Measurements from ENCODE around the gene KIAA1328. TPM values are rescaled to one million over a fixed set of nuclear protein-coding genes. Genes with fewer than 3 reads are reported as not detected.
A peak's percentile ranks its signal among the peaks of the same experiment; 100 is the strongest.

KIAA1328 gene
- total RNA-seq, 1 donor from 2014 or later = 5.1 TPM

DNA sequence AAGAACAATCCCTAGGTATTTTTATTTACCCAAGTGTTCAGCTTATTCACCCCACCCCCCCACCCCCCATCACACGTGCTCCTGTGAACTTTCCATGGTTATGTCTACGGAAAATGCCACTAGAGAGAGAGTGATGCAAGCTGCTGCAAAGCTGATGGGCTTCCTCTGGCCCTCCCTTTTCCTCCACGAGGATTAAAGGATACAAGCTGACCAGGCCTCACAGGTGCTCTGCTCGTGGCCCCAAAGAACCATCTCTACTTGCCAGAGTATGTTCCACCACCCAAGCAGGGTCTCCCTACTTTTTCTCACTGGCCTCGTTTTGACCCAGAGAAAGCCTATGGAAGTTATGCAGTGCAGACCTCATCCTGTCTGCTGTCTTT is 394.1 kb downstream of the KIAA1328 start:
- ATAC-seq = no peak

DNA sequence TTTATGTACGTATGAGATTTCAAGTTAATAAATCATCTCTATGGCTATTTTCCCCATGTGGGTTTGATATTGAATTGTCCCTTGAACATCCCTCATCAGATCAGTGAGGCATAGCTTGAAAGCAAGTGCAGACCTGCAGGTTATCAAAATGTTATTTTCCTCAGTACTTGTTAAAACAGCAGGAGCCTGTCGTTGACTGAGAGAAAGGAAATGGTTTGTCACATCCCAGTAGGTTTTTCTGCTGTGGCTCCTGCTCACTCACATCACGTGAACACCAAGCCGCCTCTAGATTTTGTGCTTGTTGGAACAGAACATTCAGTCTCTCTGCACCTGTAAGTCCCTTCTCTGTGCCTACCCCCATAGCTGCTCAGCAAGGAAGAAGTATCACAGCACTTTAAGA is 396.4 kb downstream of the KIAA1328 start:
- no peak for ATAC-seq

DNA sequence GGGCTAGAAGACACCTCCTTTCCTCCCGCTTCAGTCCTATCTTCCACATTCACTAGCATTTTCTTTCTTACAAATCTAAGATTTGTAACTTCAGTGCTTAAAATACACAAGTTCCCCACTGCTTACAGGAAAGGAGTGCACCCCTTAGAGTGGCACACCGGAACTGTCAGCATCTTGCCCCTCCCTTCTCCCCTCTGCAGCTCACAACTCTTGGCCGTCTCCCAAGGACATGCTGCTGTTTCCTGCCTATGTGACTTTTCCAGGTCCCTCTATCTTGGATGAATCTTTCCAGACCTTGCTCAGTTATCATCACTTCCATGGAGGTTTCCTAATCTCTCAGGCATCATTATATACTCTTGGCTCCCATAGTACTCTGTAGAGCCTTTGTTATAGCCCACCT is 401.8 kb downstream of the KIAA1328 start:
- ATAC-seq = no peak

DNA sequence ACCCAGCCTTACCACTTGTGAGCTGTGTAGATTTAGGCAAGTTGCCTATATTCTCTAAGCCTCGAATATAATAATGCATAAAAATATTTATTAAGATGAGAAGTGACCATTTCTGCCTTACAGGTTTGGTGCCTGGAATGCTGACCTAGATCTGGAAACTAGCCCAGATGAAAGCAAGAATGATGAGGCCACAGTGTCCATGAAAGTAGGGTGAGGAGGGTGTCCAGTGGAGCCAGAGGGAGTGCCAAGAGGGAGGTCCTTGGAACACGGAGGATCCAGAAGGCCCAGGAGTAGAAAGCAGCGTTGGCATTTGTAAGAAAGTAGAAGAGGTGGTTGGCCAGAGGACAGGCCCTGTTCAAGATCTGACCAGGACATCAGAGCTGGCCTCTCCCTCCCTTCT is 402.3 kb downstream of the KIAA1328 start:
- ATAC-seq = no peak

DNA sequence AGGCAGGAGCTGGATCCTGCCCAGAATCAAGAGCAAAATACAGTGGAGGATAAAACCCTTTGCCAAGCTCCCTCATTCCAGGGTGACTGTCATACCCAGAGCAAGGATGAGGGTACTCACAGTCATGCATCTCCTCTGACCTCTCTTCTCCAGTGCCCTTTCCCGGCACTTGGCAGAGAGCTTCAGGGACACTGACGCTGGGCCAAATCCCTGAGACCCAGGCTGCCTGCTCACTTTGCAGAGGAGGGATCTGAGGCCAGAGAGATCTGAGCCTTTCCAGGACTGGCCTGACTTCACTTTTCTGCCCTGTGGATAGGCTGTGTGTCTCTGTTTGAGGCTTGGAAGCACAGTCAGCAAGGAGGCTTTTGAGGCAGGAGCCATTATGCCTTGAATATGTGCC is 406.7 kb downstream of the KIAA1328 start:
- no peak for ATAC-seq

DNA sequence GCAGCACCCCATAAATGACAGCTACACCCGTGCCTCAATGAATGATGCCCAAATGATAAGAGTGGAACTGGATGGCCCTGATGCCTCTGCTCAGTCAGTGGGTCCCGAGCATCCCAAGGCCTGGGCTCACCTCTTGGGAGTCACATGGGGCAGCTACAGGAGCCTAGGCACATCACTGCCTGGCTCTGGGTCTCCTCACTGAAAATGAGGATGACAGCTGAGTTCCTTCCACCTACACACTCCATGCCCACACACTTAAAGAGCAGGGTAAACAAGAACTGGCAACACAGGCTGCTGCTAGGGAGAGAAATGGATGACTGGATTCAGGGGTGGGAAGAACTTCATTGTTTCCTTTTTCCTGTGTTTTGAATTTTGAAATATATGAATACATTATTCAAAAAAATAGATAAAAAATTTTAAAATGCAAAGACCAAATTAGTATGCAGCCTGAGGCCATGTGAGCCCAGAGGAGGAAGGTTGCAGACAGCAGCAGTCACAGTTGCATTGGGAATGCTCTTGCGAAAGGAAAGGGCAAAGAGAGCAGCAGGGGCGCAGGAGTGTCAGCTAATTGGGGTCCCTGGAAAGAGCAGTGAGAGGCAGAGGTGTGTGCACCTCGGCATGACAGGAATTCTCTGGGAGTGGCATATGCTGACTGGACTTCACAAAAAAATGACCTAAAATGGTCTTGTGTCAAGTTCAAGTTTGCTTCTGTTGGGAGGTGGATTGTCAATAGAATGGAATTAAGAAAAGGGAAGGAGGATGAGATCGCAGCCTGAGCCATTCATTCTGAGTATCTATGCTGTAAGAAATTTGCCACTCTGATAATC is 409.6 kb downstream of the KIAA1328 start:
- ATAC-seq = no peak

DNA sequence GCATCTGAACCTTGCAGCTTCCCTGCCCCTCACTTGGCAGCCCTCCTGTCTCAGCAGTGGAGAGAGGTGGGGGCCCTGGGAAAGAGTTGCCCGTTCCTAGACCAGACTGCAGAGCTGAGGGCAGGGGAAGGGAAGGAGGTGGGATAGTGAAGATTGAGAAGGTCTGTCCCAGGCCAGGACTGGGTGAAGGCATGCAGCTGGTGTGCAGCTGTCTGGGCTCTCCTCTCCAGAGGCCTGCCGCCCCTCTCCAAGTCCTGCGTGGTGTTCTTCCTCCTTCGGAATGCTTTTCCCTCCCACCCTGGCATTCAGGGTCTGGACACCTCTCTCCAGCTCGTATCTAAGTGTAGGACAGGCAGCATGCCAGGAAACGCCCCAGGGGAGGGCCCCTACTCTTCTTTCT is 413.2 kb downstream of the KIAA1328 start:
- ATAC-seq = no peak

DNA sequence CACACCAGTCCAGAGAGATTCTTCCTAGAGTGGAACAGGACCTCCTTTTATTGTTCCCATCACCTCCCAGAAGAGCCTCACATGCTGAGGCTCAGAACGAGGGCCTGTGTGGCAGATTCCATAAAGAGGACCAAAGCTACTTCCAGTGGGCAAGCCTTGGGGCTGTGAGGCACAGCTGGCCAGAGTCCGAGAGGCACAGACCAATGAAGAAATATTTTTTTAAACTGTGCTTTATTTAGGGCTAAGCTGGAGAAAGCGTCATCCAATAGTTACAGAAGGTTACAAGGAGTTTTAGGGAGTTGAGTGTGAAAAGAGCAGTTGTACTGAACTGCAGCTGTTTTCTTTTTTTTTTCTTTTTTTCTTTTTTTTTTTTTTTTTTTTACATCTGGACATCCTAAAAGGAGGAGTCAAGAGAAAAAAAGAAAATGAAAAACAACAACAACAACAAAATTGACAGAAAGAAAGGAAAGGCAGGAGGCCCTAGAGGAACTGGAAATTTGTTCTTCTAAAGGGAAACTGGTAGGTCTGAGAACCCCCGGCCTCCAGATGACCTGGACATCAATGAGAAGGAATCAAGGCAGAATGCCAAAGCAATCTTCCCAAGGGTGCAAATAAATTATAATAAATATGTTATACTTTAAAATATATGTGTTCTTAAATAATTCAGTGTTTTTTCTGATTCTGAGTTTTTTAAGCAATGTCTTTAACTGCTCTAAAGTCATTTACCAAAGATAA is 414.1 kb downstream of the KIAA1328 start:
- ATAC-seq = no peak

DNA sequence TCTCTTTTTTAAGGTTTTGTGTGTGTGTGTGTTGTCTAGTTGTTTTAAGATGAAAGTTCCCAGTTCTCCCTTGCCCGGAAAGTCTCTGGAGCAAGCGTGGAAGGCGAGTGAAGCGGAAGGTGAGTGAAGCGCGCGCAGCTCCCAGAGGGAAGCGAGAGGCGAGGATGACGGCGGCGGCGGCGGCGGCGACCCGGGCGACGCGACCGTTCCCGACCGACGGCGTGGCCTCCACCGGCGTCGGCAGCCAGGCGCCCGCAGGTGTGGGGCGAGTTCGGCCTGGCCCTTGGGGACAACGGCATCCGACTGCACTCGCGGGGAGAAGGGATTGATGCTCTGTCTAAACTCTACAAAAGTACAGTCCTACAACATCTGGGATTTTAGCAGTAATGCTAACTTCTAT is 414.8 kb downstream of the KIAA1328 start:
- no peak for ATAC-seq

DNA sequence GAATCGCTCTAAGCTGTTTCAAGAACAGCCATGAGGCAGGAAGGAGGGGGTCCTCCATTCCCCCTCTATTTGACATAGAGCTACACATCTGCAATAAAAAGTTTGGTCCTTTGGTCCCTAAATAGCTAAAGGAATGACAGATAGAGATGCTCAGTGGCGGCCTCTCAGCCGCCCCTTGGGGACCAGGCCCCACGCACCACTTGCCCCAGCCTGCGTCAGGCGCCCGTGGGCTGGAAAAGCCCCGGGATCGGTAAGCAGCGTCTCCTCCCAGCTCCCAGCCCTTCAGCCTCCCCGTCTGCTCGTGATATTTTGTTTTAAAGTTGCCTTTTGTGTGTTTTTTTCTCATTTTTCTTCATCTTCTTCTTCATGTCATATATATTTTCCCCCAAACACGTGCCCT is 415.7 kb downstream of the KIAA1328 start:
- ATAC-seq = no peak

DNA sequence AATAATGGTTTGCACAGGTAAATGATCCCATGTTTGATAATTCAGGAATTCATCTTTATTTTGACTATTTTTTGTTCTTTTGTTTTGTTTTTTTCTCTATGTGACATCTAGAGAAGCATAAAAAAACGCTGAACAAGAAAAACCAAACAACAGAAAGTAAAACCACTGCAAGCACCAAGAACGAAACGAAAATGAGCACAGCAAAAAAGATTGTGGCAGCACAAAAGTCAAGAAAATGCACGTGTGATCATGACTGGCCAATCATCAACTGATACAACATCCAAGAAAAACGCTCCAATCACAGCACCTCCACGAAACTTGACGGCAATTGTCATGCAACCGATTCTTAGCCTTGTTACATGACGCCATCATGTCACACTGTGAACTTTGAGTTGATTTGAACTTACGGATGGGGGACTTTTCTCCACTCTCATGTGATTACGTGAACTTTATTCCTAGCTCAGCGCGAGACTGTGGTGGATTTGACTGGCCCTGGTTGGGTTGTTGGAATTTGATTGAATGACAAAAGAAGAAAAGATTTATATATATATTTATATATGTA is 417.9 kb downstream of the KIAA1328 start:
- no peak for ATAC-seq

DNA sequence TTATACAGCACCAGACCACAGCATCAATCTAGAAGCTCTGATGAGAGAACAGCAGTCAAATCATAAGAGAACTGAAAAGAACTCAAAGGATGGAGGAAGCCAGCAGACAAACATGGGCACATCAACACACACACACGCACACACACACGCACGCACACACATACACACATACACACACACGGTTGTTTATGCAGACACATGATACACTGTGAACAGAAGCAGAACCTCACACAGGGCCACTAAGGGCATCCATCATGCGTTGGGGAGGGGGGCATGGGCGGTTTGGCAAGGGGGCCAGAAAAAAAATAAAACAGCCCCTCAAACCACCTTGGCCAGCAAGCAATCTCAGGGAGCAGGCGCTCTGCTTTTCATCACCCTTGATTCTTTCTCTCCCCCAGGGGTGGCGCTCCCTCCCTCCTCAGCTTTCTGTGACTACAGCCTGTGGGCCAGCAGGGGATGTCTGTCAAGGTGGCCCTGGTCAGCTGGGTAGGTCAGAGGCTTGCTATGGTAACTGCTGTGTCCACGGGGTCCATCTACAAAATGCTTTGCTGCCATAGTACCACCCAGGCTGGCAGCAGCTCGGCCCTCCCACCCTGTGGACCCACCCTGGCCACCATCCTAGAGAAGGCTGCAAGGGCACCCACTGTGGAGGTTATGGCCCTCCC is 418.7 kb downstream of the KIAA1328 start:
- ATAC-seq = no peak

DNA sequence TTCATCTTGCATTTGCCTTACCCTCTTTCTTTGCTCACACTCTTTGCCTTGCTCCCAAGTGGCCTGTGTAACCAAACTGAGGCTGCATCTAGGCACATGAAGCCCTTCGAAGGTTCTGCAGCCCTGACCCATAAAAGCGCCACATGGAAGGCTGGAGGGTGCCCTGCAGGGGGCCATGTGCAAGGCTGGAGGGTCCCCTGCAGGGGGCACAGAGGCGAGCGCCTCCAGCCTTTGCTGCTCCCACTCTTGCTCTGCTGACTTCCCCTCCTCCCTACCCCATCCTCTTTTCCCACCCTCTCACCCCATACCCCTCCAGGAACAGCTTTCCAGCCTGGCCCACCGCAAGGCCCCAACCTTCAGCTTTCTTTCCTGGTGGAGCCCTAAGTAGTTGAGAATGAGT is 419.4 kb downstream of the KIAA1328 start:
- ATAC-seq = no peak

DNA sequence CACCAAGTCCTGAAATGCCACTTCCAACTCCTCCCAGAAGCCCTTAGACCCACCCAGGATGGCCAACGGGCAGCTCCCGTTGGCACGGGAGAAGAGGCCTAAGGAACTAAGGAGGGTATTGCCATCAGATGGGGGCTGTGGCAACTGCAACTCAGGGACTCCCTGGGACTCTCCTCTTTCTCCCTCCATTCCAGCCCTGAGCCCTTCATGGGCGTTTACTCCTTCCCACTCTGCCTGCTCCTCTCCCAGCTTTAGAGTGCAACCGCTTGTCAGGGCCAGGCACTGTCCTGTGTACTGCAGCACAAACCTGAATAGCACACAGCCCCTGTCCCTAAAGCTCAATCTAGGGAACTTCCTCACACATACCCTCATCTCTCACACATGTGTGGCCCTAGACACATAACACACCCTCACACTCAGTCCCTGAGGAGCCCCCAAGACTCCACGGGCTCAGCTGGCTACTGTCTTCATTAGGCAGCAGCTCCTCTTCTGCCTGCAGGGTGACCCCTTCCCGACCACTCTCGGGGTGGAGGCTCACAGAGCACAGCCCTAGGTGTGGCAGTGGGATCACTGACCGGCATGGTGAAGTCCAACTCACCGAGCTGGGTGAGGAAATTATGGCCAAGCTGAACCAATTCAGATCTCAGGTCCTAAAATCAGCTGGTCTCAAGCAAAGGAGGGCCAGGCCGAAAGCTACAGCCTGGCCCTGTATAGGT is 420.4 kb downstream of the KIAA1328 start:
- no peak for ATAC-seq

DNA sequence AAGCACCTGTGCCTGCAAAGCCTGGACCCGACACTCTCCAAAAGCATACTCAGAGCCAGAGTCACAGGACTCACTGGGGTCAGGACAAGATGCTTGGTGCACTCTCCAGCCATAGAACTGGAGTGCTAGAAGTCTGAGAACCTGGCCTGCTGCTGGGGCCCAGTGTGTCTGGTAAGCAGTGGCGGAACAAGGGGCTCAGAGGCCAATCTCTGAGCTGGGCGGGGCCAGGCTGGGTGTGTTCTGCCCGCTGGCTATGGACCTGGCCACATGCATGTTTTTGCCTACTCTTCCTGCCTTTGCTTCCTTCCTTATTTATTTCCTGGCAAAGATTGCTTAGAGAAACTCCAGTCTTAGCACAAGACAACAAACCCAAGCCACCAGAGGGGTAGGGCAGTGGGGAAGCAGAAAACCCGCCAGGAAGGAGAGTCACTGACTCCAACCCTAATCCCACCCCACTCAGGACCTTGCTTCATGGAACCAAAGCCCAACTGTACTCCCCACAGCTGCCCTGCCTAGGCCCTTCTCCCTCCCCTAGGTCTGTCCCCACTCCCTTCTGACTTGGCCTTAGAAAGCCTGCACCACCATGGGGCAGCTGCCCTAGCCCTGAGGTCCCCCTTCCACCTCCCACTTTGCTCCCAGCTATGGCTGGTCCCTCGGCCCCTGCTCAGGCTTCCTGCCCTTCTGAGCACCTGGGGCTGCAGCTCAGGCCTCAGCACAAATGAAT is 421.1 kb downstream of the KIAA1328 start:
- ATAC-seq = no peak

DNA sequence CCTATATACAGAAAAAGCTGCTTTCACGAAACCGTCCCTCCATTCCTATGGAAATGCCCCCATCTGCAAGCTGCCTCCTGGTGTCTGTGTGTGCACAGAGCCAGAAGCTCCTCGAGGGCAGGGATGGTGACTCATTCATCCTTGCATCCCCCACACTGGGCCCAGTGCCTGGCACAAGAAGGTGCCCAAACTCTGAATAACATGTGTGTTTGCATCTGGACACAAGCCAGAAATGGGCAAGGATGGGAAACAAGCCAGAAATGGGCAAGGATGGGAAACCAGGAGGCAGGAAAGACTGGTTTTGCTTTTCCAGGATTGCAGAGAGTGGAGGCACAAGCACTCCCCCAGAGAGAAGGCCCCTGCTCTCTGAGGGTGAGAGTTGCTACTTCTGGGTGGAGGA is 422.8 kb downstream of the KIAA1328 start:
- ATAC-seq = peak; percentile 57

DNA sequence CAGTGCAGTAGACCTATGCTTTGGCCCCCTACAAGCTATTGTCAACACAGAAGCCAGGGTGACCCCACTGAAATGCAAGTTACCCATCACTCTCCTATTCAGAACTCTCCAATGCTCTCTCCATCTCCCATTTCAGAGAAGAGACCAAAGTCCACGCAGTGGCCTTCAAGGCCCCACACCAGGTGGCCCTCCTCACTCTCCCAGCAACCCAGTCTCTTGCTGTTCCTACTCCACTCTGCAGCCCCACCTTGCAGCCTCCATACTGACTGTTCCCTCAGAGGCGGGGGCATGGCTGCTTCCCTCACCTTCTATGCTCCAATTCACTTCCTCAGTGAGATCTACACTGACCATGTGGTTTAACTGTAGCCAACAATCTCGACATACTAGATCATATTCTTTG is 423.4 kb downstream of the KIAA1328 start:
- ATAC-seq = no peak

DNA sequence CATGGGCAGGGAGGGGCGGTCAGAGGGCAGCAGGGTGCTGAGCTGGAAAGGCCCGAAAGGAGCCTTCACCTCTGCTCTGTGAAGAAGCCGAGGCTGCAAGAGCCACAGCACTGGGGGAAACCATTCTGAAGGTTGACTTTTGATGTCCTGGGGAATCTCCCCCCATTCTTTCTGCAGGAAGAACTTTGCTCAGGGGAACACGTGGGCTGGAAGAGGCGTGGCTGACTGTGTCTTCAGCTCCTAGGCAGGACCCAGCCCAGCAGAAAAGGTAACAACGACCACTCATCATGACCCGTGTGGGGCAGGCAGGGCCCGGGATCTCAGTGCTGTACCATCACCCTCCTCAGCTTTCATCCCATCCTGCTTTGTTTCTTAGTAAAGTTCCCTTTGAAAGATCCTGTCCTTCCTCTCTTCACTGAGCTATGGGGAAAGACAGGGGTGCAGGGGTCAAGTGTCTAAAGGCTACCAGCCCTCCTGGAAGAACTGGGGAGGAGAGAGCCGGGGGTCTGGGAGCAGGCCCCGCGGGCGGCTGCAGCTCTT is 424.0 kb downstream of the KIAA1328 start:
- no peak for ATAC-seq

DNA sequence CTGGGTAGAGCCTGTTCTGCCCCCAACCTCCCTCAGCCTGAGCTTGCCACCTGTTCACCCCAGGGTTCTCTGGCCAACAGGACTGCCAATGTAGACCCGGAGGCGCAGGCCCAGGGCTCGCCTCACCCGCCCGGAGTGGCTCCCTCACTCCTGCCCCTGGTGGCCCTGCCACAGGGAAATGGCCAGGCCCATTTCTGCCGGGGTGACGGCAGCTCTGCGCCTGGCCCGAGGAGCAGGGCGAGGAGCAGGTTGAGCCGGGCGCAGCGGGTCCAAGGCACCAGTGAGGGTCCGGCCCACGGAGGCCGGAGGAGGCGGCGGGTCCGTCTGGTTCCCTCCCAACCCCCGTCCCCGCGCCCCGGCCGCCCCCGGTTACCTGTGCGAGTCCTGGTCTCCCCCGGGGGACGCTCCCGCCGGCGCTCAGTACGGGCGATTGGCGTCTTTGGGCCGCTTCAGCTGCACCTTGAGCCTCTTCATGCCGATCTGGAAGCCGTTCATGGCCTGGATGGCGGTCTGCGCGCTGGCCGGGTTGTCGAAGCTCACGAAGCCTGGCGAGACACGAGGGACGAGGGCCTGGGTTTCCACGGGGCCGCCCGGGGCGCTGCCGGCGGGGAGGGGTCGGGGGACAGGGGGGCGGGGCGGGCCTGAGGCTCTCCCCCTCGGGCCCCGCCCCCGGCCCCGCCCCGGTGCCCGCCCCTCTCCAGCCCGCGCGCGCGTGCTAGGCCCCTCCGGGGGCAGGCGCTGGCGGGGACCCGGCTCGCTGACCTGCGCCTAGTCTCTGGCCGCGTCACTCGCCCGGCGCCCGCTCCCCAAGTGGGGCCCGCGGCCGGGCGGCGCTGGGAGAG is 424.7 kb downstream of the KIAA1328 start:
- ATAC-seq = no peak

DNA sequence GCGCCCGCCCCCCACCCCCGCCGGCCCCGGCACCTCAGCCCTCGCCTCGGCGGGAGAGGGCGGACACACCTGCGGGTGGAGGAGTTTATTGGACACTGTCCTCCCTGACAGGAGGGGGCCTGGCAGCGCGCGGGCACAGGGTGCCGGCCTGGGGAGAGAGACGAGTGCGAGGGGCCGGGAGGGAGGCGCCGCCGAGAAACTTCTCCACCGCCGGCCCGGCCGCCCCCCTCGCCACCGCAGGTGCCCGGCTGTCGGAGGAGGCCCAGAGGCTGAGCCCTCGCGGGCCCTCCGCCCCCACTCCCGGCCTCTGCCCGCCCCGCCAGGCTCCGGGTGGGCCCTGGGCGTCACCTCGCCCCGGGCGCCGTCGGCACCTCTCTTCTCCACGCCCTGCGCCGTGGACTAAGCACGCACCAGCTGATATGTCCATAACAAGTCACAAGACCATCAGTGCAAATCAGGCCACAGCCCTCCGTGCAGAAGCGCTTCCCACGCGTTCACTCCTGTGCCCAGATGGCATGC is 425.4 kb downstream of the KIAA1328 start:
- no peak for ATAC-seq

All from esophagus mucosa (tissue), 1 donor.